HepG2 (cell line): ENCODE measurements around the gene C11orf58. TPM values are rescaled to one million over a fixed set of nuclear protein-coding genes. Genes with fewer than 3 reads are reported as not detected.

Source experiments
- ARID3A ChIP-seq: IDR thresholded peaks from 2 replicates; pipeline ENCODE4 v1.6.1; 2012; ENCODE audit warnings: low read depth, low read length, improper control_type of control experiment
- CCDC6 ChIP-seq: sonication (generic); formaldehyde crosslinking; IDR thresholded peaks from 2 replicates; pipeline ENCODE4 v1.8.1; 2022; ENCODE audit warnings: mild to moderate bottlenecking, missing genetic modification reagents, moderate library complexity
- CREM ChIP-seq, 2 experiments: sonication (generic) in 1 of 2; formaldehyde crosslinking in 1 of 2; IDR thresholded peaks; 2 replicates each; pipeline versions ENCODE4 v1.4.0 to v1.6.1; 2016 to 2020; ENCODE audit warnings: antibody characterized with exemption in 1 of 2, mild to moderate bottlenecking in 1 of 2, missing genetic modification reagents in 1 of 2
- MAFG ChIP-seq: sonication (generic); formaldehyde crosslinking; IDR thresholded peaks from 2 replicates; pipeline ENCODE4 v1.5.1; 2020; ENCODE audit warnings: mild to moderate bottlenecking, missing genetic modification reagents
- MNT ChIP-seq: fragments of 450-650 bp; IDR thresholded peaks from 2 replicates; pipeline ENCODE4 v1.6.1; 2016
- SP140L ChIP-seq: sonication (generic); formaldehyde crosslinking; IDR thresholded peaks from 2 replicates; pipeline ENCODE4 v1.4.0; 2020; ENCODE audit warnings: missing genetic modification reagents, borderline replicate concordance
- ZBTB25 ChIP-seq: IDR thresholded peaks from 2 replicates; pipeline ENCODE4 v1.6.1; 2018; ENCODE audit warnings: missing genetic modification reagents
- ZNF441 ChIP-seq: sonication (generic); formaldehyde crosslinking; IDR thresholded peaks from 2 replicates; pipeline ENCODE4 v1.7.0; 2021; ENCODE audit warnings: missing genetic modification reagents, borderline replicate concordance
- ZNF556 ChIP-seq: sonication (generic); formaldehyde crosslinking; IDR thresholded peaks from 2 replicates; pipeline ENCODE4 v1.4.0; 2020; ENCODE audit warnings: mild to moderate bottlenecking, missing genetic modification reagents, borderline replicate concordance
- ZNF557 ChIP-seq: sonication (generic); formaldehyde crosslinking; IDR thresholded peaks from 2 replicates; pipeline ENCODE4 v1.4.0; 2020; ENCODE audit warnings: missing genetic modification reagents
- ZNF580 ChIP-seq: IDR thresholded peaks from 2 replicates; pipeline ENCODE4 v1.6.1; 2016; ENCODE audit warnings: low read depth, borderline replicate concordance
- ZNF788 ChIP-seq: sonication (generic); formaldehyde crosslinking; IDR thresholded peaks from 2 replicates; pipeline ENCODE4 v1.5.0; 2020; ENCODE audit warnings: mild to moderate bottlenecking, missing genetic modification reagents, borderline replicate concordance
- polyA plus RNA-seq, 8 experiments: library from polyadenylated mRNA; depleted of rRNA in 3 of 8; stranded (reverse) in 7 of 8; unstranded in 1 of 8; fragments of >200 nt; fragmentation: Illumina TruSeq in 4 of 8; extraction: Trizol in 4 of 8; gene quantifications; 2 replicates each; pipeline versions ENCODE4 v1.2.1 to v1.2.3, GENCODE V29; 2011 to 2016; ENCODE audit warnings: low read depth in 4 of 8, missing spikeins in 1 of 8, mixed read lengths in 1 of 8; ENCODE audit not compliant: insufficient read depth in 1 of 8
- total RNA-seq, 5 experiments: library from RNA; depleted of rRNA; stranded (reverse); fragments of >200 nt; fragmentation: Illumina TruSeq; extraction: Trizol; gene quantifications; 2 replicates each; pipeline ENCODE4 v1.2.3, GENCODE V29; 2016; ENCODE audit warnings: low read depth in 1 of 5
- TF ChIP-seq, protein P1 (sequence below): sonication (generic); formaldehyde crosslinking; IDR thresholded peaks from 2 replicates; pipeline ENCODE4 v1.4.0; 2020; ENCODE audit warnings: missing genetic modification reagents, borderline replicate concordance
- TF ChIP-seq, protein P2 (sequence below): sonication (generic); formaldehyde crosslinking; IDR thresholded peaks from 2 replicates; pipeline ENCODE4 v1.5.1; 2020; ENCODE audit warnings: mild to moderate bottlenecking, missing genetic modification reagents
- TF ChIP-seq, protein P3 (sequence below): sonication (generic); formaldehyde crosslinking; IDR thresholded peaks from 2 replicates; pipeline ENCODE4 v1.4.0; 2020; ENCODE audit warnings: mild to moderate bottlenecking, missing genetic modification reagents

The C11orf58 gene
- total and polyA plus RNA-seq, 2 of the 13 experiments (the other 11 are each of a cell fraction or from before 2014, with no cell fraction given): 83.8 to 167 TPM

- TF ChIP-seq ZNF788 (CRISPR knock-in tag) (peak; percentile 42; the same call in 1 of the 2 replicates), MAFG (no peak), ZNF557 (CRISPR knock-in tag) (peak; percentile 27; the same call in 1 of the 2 replicates), ZNF556 (peak; percentile 85; the same call in 1 of the 2 replicates), CCDC6 (CRISPR knock-in tag) (no peak), ZNF580 (peak; percentile 57; the same call in 1 of the 2 replicates), MNT (no peak), ZNF441 (CRISPR knock-in tag) (peak; percentile 82; the same call in 1 of the 2 replicates), CREM (IDR thresholded peaks at IDR 0.05) (peak; percentile 98), CREM (CRISPR knock-in tag; IDR thresholded peaks at IDR 0.05) (no peak), ZBTB25 (peak; percentile 60; the same call in 1 of the 2 replicates), ARID3A (peak; percentile 75), SP140L (CRISPR knock-in tag) (0 out of 2 replicates have a peak, but pooled peaks have one; percentile 24)
- TF ChIP-seq, protein P1, sequence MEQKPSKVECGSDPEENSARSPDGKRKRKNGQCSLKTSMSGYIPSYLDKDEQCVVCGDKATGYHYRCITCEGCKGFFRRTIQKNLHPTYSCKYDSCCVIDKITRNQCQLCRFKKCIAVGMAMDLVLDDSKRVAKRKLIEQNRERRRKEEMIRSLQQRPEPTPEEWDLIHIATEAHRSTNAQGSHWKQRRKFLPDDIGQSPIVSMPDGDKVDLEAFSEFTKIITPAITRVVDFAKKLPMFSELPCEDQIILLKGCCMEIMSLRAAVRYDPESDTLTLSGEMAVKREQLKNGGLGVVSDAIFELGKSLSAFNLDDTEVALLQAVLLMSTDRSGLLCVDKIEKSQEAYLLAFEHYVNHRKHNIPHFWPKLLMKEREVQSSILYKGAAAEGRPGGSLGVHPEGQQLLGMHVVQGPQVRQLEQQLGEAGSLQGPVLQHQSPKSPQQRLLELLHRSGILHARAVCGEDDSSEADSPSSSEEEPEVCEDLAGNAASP (CRISPR knock-in tag): no peak
- TF ChIP-seq, protein P2, sequence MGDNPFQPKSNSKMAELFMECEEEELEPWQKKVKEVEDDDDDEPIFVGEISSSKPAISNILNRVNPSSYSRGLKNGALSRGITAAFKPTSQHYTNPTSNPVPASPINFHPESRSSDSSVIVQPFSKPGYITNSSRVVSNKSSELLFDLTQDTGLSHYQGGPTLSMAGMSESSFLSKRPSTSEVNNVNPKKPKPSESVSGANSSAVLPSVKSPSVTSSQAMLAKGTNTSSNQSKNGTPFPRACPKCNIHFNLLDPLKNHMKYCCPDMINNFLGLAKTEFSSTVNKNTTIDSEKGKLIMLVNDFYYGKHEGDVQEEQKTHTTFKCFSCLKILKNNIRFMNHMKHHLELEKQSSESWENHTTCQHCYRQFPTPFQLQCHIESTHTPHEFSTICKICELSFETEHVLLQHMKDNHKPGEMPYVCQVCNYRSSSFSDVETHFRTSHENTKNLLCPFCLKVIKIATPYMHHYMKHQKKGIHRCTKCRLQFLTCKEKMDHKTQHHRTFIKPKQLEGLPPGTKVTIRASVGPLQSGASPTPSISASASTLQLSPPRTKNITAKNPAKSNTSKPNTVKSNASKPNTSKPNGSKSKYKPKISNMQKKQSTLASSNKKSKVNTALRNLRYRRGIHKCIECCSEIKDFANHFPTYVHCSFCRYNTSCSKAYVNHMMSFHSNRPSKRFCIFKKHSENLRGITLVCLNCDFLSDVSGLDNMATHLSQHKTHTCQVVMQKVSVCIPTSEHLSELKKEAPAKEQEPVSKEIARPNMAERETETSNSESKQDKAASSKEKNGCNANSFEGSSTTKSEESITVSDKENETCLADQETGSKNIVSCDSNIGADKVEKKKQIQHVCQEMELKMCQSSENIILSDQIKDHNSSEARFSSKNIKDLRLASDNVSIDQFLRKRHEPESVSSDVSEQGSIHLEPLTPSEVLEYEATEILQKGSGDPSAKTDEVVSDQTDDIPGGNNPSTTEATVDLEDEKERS (CRISPR knock-in tag): peak; percentile 69; the same call in 1 of the 2 replicates
- TF ChIP-seq, protein P3, sequence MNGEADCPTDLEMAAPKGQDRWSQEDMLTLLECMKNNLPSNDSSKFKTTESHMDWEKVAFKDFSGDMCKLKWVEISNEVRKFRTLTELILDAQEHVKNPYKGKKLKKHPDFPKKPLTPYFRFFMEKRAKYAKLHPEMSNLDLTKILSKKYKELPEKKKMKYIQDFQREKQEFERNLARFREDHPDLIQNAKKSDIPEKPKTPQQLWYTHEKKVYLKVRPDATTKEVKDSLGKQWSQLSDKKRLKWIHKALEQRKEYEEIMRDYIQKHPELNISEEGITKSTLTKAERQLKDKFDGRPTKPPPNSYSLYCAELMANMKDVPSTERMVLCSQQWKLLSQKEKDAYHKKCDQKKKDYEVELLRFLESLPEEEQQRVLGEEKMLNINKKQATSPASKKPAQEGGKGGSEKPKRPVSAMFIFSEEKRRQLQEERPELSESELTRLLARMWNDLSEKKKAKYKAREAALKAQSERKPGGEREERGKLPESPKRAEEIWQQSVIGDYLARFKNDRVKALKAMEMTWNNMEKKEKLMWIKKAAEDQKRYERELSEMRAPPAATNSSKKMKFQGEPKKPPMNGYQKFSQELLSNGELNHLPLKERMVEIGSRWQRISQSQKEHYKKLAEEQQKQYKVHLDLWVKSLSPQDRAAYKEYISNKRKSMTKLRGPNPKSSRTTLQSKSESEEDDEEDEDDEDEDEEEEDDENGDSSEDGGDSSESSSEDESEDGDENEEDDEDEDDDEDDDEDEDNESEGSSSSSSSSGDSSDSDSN: peak; percentile 73
Measured at GRCh38 chr11:16738193-16738946, at the start of gene C11orf58 (continued).
